Iris pigment epithelial cell (primary cell): ENCODE data around the gene MT4.

Experiments used
- DNase-seq: peaks from one replicate; pipeline ENCODE4 v3.0.0-alpha.2; 2011; ENCODE audit warnings: low read depth

Gene MT4

DNA sequence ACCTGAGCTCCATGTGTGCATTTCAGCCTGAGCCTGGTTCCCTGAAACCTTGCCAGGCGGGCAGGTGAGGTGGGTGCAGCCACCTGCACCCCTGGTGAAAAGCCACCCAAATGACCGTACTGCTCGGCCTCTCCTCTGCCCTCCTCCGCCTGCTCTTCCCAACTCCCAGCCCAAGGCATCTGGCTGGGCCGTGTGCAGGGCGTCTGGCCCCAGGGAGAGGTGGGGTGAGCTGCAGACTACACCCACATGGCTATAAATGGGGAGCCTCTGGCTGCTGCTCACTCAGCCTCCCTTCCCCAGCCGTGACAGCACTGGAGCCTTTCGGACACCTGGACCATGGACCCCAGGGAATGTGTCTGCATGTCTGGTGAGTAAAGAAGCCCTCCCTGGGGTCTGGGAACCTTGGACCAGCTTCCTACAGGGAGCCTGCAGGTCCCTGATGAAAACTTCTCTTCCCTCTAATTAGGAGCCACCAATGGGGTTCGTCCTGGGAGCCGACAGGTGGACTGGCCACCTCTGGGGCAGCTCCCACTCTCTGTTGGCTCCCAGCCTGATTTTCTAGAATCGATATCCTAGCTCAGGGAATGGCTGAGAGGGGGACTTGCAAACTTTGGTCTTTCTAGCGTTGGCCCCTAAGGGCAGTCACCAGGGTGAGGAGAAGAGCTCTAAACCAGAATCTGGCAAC is at the start of gene MT4:
Gene MT4, plus strand, starts transcription at position 281 of the 685 bp plus-strand sequence. Its CDS starts 56 bp downstream, at position 337.
- DNase-seq, result no peak

- DNase-seq, result no peak
These were observed 49.2 kb upstream of the MT4 start for GRCh38 chr16:56515665-56516064.

DNA sequence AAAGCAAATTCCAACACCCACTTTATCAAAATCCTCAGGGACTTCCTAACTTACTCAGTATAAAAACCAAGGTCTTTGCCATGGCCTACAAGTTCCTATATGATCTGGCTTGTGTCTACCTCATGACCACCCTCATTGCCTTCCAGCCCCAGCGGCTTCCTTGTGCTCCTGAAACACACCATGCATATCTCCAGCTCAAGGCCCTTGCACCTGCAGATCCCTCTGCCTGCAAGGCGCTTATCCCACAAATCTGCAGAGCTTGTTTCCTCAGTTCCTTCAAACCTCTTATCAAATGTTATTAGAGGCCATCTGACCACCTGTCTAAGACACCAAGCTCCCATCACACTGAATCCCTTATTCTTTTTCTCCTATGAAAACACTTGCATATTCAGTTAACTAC is 47.7 kb upstream of the MT4 start:
- DNase-seq, result no peak

DNA sequence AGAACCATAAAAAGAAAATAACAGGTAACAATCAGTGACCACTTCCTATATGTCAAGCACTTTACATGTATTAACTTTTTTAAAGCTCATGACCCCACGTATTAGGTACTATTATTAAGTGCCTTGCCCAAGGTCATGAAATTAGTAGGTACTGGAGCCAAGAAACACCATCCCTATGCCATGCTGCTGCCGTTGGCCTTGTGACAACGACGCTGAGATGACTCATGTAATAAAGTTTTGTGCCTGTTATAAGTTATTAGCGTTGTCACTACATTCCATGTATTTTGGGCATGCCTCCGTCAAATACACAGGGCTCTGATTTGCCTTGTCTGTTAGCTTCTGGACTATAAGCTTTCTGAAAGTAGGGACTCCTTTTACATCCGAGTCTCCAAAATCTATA is 46.4 kb upstream of the MT4 start:
- no peak for DNase-seq

- peak; percentile 84 for DNase-seq
These were observed 45.2 kb upstream of the MT4 start, which contains the start of gene BBS2 for GRCh38 chr16:56519459-56520250. Gene BBS2 (minus strand): TSS chr16:56520024. CDS start chr16:56519862, 162 bp downstream.

GRCh38 chr16:56520251-56520577 is 44.7 kb upstream of the MT4 start:
- no peak for DNase-seq

- peak; percentile 56 for DNase-seq
These were observed 39.6 kb upstream of the MT4 start for GRCh38 chr16:56525236-56525635.

DNA sequence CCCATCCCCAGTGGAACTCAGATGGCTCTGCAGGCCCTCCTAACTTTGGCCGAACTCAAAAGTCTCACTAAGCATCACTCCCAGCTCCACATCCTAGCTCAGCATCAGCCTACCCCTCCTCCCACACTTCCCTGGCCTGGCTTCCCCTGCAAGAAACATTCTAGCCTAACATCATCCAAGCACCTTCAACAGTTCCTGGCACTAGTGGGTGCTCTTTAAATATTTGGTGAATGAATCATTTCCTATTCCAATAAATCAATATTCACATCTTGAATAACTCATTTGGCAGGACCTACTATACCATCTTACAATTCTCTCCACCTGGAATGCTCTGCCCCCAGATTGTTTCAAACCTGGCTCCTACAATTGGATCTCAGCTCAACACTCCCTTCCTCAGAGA is 34.0 kb upstream of the MT4 start:
- DNase-seq, result no peak

DNA sequence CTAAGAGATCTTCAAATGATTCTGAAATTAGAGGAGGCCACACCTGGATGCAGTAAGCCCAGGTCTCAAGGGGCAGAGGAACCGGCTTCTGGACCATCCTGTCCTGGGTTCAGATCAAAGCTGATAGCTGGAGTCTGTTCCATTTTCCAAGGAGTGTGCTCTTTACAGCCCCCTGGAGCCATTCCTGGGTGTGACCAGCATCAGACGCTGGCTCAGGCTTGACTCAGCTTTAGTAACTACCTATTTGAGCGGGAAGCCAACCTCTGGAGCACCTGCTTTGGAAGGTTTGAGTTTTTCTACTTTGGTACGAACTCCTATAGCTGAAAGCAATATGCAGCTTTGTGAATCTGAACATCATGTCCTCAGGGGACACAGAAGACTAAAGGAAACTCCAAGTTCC is 32.2 kb upstream of the MT4 start:
- no peak for DNase-seq

DNA sequence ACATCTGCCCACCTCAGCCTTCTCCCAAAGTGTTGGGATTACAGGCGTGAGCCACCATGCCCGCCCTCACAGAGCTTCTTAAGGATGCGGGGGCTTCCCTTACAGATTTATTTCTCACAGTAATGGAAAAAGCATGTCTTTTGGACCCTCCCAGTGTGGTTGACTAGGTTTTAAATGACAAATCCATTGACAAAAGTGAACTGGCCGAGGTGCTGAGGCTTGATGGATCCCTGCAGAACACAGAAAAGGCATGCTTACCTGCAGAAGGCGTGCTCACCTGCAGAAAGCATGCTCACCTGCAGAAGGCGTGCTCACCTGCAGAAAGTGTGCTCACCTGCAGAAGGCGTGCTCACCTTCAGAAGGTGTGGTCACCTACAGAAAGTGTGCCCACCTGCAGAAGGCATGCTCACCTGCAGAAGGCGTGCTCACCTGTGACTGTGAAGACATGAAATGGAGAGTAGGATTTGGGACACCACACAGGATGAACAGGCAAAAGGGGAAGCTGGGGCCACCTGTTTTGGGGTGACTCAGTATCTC is 30.0 kb upstream of the MT4 start:
- no peak for DNase-seq

- no peak for DNase-seq
These were observed 26.5 kb upstream of the MT4 start for GRCh38 chr16:56538331-56538730.

DNA sequence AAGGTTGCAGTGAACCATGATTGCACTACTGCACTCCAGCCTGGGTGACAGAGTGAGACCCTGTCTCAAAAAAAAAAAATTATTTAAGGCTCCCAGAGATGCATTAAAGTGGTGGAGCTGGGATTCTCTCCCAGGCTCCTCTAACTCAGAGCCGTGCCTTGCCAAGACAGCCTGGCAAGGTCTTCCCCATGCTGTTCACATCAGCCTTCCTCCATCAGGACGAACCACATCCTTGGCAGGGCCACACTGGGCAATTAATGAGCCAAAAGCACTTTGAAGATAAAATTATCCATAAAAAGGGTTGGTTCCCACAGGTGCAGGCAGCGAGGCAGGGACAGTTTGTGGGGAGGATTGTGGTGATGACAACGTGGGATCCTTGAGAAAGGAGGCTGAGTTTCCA is 25.2 kb upstream of the MT4 start:
- no peak for DNase-seq

DNA sequence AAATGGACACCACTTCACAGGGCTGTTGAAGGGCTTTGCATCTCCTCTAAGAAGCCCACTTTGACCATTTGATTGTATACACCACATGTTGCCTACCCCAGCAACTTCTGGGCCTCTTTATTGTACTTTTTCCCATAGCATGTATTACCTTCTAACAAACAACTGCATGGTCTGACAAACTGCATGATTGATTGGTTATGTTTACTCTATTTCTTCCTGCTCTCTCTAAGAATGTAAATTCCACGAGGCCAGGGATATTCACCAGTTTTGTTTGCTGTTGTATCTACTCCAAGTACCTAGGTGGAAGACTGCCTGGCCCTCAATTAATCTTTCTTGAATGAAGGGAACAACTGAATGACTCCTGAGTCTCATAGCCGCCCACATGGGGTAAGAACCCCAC is 22.8 kb upstream of the MT4 start:
- no peak for DNase-seq

GRCh38 chr16:56547120-56547948 is 17.5 kb upstream of the MT4 start:
- DNase-seq, result peak; percentile 78

- DNase-seq, result no peak
These were observed 16.8 kb upstream of the MT4 start for GRCh38 chr16:56547949-56548567.

GRCh38 chr16:56549161-56549560 is 15.7 kb upstream of the MT4 start:
- DNase-seq, result no peak

DNA sequence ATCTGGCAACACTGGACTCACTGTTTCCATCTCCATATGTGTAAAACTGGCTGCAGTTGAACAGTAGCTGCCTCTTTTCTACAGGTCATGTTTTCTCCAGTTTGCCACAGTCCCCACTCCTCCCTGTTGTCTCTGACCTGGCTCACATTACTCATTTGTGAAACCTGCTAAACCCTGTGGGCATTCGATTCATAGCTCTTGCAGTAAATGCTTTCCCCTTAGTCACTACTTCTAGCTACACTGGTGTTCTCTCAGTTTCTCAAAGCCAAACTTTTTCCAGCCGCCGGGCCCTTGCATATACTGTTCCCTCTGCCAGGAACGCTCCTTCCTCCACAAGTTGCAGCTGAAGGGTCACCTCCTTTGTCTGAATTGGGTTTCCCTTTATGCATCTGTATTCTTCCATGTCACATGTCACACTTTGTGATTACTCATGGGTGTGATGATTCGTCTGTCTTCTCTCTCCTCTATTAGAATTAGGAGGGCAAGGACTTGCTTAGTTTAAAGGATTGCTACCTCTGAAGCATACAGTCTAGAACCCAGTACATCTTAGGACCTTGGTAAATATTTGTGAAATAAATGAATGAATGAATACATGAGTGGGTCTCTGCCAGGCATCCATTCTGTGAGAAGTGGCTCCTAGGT is 15.0 kb upstream of the MT4 start:
- peak; percentile 26 for DNase-seq

DNA sequence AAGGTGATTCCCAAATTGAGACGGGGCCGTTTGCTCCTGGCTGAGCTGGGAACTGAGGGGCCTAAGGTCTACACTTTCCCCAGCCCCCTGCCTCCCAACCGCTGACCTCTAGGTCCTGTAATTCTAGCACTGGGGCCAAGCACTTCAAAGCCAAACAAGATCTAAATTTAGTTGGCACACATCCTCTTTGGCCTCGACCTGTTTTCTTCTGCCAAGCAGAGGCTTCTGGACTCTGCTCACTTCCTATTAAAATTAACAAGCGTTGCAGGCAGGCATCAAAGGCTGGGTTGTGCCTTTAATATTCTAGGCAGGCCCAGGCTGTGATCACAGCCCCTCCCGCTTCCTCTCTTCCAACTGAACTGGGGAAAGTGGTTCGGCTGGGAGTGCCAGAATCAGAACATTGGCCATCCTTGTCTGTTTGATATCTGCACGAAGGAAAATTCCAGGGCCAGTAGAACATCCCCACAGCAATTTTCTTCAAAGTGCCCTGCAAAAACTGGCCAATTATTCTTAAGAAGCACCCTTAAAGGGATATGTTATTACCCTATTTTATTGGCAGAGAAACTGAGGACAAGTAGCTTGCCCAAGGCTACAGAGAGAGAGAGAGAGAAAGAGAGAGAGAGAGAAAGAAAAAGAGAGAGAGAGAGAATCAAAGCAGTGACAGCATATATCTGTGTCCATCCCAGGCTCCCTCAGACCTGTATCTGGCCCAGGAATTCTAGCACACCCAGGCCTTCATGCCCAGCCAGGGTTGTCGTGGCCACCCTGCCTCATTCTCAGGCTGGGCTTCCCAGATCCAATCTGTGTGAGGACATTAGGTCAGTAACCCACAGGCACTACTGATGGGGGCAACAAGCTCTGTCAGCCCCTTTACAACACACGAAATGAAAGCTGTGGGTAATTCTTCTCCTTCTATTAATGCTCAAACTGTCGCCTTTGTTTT is 12.8 kb upstream of the MT4 start:
- DNase-seq, result no peak

- DNase-seq, result no peak
These were observed 10.4 kb upstream of the MT4 start for GRCh38 chr16:56554441-56554840.

GRCh38 chr16:56558024-56558747 is 6.7 kb upstream of the MT4 start:
- DNase-seq, result peak; percentile 60
